SK-N-SH (cell line): ENCODE measurements around the gene SLC1A1.

ENCODE experiments used
- ELF1 ChIP-seq: IDR thresholded peaks from 2 replicates; pipeline ENCODE4 v1.4.0; 2012
- NFIC ChIP-seq: IDR thresholded peaks from 2 replicates; pipeline ENCODE4 v1.4.0; 2012; ENCODE audit warnings: borderline replicate concordance
- POLR2AphosphoS5 ChIP-seq: IDR thresholded peaks from 2 replicates; pipeline ENCODE4 v1.6.1; 2012; ENCODE audit warnings: low read depth, low read length
- TF ChIP-seq, protein P1 (sequence below): fragments of 200-600 bp; sonication (generic); IDR thresholded peaks from 2 replicates; pipeline ENCODE4 v1.6.1; 2017; ENCODE audit warnings: antibody characterized with exemption, mild to moderate bottlenecking, moderate library complexity

DNA sequence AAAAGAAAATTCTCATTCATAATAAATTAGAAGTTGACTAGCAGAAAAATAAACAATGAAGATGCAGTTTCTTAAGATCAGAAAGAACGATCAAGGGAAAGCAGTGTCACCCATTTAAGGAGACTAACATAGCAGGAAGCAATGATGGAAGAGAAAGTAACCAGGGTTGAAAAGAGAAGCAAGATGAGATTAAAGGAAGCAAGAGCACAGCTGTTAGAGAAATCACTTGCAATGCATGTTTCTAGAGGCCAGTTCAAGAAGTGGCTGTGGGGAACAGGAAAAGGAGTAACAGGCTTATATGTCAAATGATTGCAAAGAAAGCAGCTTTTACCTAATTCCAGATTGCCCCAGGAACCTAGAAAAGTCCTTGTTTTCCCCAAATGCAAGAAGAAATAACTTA is 46.8 kb upstream of the SLC1A1 start:
- TF ChIP-seq POLR2AphosphoS5 (no peak), ELF1 (no peak), NFIC (no peak)
- TF ChIP-seq, protein P1, sequence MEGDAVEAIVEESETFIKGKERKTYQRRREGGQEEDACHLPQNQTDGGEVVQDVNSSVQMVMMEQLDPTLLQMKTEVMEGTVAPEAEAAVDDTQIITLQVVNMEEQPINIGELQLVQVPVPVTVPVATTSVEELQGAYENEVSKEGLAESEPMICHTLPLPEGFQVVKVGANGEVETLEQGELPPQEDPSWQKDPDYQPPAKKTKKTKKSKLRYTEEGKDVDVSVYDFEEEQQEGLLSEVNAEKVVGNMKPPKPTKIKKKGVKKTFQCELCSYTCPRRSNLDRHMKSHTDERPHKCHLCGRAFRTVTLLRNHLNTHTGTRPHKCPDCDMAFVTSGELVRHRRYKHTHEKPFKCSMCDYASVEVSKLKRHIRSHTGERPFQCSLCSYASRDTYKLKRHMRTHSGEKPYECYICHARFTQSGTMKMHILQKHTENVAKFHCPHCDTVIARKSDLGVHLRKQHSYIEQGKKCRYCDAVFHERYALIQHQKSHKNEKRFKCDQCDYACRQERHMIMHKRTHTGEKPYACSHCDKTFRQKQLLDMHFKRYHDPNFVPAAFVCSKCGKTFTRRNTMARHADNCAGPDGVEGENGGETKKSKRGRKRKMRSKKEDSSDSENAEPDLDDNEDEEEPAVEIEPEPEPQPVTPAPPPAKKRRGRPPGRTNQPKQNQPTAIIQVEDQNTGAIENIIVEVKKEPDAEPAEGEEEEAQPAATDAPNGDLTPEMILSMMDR: no peak
